GM21381 (cell line): Measurements from ENCODE around the gene SYNDIG1.

Experiments used
- ATAC-seq: cut with Tn5 transposase; IDR thresholded peaks from one replicate; pipeline ENCODE4 v1.9.1; 2021; ENCODE audit warnings: mild to moderate bottlenecking, moderate library complexity; ENCODE audit not compliant: unreplicated experiment

Gene SYNDIG1

DNA sequence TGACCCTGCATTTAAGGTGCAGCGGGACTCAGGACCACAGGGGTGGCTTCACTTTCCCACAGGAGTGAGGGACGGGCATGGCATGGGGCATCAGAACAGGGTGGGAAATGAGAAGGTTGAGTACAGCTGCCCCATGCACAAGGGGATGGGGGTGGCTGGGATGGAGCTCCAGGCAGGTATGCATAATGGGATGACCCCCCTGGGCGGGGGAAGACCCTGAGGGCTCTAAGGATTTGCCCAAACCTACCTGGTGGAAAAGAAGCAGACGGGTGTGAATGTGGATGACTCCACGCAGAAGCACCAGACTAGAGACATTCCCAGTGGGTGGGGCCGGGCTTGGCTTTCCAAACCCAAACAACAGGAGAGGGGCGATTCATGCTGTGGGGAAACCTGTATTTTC, 200.3 kb downstream of the SYNDIG1 start:
- ATAC-seq: no peak

DNA sequence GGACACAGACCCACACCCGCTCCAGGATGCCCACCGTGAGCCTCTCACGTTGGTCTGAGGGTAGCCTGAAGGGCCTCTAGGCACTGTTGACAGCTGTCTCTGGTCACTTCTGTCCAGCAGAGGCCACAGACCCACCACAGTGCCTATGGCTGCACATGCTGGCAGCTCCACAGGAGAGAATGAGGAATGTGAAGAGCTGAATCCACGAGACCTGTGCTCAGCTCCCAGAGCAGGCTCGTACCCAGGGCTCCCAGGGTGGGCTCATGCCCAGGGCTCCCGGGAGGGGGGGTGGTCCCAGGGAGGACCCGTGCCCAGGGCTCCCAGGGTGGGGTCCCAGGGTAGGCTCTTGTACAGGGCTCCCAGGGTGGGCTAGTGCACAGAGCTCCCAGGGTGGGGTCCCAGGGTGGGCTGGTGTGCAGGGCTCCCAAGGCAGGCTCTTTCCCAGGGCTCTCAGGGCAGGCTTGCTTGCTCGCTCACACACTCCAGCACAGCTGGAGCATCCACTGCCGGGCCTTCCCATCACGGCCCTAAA, 201.0 kb downstream of the SYNDIG1 start:
- no peak for ATAC-seq

DNA sequence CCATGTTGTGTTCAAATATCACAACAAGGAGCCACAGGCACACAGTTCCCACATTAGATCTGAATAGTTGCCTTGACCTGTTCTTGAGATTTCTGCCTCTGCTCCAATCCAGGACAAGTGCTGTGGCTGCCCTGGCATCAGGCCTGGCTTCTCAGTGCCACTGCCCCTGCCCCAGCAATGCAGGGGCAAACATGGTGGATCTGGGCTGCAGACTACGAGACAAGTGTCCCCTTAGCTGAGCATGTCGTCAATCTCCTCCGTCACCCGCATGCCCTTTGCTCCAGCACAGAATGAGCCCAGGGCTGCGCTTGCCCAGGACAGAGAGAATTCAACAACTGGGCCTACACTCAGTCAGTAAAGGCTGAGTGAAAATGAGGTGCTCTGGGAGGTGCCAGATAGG, 201.6 kb downstream of the SYNDIG1 start:
- ATAC-seq: no peak

DNA sequence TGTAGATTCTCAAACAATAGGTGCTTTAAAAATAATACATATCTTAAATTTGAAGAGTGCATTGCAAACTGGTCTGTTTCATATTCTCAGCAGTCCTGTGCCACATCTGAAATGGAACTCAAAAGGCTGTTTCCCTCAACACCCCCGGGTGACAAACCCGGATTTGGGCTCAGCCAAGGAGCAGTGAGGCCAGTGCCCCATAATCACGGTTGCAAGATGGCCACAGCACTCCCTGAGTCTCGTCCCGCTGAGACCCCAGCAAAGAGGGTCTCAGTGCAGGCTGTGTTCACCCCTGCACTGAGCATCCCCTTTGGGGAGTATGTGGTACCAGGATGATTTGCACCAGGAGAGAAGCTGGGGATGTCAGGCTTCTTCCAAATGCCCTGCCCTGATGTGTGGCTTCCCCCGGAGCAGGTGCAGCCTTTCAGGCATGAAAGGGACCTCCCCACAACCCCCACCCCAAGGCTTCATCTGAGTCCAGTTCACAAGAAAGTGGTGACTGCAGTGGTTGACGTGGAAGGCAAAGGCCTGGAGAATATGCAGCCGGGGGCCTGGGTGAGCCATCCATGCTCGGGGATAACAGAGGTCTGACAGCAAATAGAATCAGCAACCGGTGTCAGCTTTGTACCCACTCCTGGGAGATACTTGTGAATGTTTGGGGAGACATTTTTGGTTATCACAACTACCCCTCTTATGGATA, 202.9 kb downstream of the SYNDIG1 start:
- ATAC-seq: no peak

DNA sequence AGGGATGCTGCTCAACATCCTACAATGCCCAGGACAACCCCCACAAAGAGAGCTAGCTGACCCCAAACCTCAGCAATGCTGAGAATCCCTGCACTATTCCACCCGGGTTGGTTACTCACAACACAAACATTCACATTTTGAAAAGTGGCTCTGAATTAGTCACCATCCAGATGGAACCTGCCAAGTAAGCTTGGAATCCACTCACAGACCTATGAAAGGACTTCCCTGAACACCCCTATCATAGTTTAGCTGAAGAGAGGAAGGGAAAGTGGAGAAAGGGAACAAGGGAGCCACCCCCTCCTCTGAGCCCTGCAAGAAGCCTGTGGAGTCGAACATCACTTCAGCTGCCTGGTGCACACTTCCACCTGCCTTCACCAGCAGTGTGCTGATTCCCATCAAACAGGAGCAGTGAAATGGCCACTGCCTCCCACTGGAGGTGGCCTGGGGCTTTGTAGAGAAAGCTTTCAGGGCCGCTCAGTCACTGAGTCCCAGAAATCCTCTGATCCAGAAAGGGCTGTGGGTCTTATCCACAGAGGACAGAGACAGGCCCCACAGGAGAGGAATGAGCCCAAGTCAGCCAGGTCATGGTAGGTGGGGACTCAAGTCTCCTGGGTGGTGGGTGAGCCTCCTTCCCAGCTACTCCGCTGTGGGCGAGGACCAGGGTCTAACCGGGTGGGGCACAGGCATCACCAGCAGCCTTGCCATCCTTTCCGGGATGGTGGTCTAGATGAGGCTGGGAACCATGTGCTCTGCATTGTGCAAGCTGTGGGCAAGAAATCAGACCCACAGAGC, 203.7 kb downstream of the SYNDIG1 start:
- ATAC-seq: no peak

DNA sequence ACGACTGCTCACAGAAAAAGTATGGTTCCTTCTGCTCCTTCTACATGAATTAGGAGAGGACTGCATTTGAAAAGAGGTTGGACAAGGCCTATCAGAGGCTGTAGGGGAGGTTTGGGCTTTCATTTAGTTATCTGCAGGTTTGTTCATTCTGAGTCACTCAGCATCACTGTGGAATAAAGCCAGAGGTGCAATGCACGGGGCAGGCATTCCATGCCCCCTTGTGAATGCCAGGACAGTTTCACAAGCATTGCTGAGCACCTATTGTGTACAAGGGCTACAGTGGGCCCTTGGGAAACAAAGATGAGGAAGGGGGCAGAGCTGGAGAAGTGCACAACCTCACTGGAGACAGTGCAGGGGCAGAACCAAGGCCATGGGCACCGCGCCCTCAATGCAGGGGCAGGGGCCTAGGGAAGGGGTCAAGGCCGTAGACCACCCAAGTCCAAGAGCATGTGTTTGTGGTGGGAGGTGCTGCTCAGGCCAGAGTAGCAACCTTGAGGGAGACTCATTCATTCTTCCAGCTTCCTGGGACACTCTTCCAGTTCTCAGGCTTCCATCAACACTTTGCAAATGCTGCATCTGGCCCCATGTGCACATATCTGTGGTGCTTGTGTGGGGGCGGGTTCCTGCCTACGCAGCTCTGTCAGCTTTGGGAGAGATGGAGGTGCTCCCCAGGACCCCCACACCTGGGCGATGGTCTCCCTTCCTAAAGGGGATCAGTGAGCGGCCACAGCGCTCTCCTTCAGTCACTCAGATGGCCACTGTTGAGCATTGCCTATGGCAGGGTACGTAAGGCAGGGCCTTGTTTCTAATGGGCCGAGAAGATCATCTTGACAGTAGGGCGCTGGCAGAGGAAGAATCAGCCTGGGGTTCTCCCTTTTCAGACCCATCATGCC, 204.5 kb downstream of the SYNDIG1 start:
- ATAC-seq: no peak

DNA sequence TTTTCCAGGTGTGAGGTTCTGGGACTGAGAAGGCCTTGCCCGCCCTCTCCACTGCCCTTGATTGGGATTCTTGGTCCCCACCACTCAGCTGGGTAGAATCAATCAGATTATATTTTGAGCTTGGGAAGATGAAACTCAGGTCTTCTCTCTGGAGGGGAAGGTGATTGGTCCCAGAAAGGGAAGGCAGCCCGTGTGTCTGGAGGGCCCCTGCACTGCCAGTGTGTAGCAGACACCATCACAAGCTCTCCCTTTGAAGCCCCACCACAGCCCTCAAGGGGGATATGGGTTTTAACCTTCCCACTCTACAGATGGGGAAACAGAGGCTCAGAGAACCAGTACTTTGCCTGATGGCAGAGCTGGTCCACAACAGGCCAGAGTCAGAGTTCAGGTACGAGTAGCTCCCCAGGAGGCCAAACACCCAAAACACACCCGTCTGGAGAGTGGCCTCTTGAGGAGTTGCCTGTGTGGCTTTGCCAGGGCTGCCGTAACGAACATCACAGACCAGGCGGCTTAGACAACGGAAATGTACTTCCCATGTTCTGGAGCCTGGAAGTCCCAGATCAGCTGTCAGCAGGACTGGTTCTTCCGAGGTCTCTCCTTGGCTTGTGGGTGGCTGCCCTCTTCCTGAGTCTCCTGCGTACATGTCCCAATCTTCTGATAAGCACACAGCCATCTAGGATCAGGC, 205.6 kb downstream of the SYNDIG1 start:
- no peak for ATAC-seq

DNA sequence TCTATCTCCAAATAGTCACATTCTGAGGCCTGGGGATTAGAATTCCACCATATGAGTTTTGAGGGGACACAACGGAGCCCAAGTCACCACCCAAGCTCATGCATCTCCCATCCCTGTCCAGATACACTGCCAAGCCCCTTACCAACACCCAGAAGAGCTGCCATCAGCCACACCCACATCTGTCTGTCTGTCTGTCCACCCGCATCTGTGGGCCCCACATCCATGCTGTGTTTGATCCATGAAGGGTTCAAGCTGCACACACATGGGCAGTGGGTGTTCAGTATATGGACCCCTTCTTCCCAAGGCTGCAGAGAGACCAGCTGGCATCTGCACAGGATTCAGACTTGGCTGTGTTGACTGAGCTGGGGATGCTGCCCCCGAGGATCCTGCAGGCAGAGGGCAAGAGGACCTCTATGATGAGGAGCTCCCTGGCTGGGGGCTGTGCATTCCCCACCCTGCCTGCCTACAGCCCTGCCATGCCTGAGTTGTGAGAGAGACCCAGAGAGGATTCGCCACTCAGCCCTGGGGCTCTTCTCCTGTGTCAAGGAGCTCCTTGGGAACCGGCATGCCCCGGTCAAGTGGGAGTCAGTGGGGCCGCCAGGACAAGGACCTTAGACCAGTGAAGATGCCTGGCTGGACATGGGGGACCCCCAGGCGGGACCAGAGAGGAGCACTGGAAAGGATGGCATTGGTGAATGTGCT, 206.4 kb downstream of the SYNDIG1 start:
- ATAC-seq: no peak

DNA sequence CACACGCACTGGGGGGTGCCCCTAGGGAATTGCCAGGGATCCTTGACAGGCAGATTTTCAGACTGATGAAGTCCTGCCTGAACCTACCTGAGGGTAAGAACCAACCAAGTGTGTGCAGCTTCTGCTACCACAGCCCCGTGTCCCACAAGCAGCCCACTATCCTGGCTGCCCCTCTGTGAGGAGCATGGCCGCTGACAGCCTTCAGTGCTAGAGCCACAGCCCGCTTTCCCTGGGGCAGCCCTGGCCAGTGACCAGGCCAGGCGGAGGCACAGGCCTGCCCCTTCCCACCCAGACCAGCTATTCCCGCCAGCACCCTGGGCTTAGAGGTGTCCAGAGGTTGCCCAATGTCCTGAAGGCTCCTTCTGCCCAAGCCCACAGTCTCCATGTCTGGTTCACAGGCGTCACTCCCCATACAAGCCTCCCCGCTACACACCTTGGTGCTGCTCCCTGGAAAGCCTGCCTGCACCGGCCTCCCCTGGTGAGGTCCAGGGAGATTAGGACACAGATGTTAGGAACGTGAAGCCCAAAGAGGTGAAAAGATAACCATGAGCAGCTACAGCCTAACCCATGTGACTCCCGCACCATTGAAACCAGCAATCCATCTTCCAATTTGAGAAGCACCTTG, 207.0 kb downstream of the SYNDIG1 start:
- no peak for ATAC-seq

DNA sequence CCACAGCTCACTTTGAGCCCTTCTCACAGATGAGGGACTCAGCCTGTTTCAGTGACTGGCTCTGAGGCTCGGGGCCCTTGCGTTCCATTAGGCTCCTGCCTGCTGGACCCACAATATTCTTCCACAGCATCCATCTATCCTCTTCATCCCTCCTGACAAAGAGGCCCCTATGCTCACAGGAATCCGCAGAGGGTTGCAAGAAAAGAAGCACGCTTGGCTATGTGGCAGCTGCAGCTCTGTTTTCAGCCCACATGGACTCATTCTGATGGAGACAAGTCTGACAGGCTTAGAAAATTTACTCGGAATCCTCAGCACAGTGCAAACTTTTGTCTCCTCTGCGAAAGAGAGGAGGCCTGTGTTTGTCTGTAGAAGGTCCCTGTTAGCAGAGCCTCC, 207.5 kb downstream of the SYNDIG1 start:
- ATAC-seq: no peak

DNA sequence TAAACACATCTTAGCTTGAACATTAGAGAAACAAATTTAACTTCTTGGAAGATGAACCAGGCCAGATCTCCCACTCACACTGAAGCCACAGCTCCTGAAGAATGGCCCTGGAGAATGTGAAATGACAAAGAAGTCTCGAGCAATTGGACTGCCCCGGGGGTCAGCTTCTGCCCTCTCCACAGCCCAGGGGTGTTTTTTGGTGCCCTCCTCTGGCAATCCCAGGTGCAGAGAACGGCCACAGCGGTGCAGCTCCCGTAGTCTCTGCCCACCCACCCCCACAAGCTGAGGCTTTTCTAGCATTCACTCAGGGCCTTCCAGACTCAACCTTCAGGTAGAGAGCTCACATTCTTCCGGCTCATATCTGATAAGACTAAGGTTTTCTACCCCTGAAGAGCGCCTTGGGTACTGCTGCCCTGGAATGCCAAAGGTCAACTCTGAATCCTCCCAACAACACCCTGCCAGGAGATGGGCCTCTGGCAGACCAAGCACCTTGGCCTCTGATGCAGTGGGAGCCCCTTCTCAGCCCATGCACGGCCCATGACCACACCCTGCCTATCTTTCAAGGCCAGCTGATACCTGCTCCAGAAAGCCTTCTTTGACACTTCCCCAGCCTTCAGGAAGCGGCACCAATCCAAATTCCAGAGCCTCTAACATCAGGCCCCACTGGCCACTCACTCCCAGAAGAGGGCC, 208.3 kb downstream of the SYNDIG1 start:
- no peak for ATAC-seq

DNA sequence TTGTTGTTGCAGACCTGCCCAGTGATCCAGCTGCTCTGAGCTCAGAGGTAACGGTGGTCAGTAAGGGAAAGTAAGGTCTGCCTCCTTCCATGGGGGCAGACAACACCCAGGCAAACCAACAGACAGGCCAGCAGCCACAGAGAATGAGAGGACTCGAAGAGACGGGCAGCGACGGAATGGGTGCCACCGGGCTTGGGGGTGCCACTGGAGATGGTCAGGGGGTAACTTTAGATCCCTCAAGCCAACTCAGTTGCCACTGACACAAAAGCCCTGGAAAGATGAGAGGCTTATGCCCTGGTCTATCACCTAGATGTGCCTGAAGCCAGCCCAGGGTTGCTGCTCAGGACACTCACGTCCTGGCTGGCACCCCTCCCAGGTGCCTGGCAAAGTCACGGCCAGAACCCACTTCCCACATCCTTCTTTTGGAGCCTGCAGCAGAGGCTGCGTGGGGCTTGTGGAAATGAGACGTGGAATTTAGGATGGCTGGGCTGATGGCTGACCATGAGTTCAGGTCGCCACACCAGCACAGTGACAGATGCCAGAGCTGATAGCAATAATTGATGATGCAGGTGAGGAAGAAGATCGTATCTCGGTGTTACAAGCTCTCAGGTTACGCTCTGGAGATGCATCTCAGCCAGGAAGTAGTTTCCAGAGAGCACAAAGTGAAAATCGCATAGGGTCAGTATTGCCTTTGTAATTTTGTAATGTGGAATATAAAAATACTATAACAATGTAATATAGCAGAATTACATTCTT, 209.1 kb downstream of the SYNDIG1 start:
- ATAC-seq: no peak

DNA sequence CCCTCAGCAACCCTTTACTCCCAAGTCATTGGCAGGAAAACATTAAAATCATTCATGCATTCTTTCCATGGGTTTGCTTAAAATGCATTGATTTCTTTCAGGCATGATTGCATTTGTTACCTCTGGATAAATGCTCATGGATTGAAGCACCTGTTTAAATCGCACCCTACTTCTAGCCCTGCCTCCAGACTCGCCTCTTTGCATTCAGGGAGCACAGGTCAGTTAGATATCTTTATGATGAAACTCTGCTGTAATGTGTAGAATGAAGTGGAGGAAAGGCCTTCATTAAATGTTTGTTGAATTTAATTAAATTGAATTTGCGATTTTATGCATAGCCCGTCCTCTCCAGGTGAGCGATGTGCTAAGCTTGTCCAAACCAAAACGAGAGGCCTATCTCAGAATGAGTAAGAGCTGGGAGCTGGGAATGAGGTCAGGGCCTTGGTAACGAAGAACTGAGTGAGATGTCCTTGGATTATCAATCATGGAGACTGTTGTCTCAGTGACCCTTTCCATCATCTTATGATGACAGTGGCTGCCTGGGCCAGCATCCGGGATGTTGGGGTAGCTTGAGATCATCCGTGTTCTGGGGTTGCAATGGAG, 210.1 kb downstream of the SYNDIG1 start:
- ATAC-seq: no peak

DNA sequence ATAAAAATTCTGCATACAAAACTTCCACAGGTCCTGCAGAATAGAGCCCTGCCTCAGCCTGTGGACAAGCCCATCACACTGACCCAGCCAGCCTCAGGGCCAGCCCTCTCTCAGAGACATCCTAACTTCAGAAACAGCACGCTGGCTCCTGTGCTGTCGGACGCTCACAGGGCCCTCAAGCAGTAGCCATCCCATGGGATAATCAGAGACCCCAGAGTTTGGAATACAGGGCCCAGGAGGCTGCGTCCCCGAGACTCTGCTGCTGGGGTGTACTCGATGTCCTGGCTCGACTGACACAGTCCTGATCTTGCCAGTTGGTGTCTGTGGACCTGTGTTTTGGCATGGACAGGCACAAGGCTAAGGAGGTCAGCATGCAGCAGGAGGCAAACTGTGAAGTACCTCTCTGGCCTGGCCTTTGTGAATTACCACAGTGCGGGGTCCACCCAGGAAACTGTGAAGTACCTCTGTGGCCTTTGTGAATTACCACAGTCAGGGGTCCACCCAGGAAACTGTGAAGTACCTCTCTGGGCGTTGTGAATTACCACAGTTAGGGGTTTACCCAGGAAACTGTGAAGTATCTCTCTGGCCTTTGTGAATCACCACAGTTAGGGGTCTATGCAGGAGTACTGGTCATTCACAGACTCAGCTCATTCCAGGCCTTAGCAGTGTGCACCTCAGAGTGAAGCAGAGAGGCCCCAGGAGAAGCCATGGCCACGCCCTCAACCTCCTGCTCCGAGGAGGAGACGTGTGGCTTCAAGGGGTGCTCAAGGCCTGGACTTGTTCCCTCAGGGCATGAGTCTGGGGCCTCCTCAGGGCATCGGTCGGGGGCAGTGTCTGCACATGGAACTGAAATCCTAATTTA, 212.4 kb downstream of the SYNDIG1 start:
- ATAC-seq: no peak

DNA sequence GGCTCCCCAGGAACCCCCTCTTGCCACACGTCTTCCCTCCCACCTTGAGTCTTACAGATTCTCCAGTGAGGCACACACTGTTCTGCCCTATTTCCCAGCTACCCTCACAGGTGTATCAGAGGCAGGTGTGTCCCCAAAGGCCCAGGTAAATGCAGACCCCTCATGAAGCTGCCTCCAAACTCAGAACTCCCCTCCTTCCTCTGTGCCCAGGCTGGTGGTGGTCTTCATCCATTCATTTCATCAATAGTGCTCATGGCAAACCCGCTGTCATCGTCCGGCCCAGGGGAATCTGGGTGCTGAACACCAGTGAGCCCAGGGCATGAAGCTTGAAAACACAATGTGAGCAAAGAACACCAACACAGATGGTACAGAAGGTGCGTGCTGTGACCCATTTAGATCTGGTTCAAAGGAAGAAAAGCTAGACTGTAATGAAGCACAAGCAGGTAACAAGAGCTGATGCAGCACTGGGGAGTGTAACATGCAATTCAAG, 213.1 kb downstream of the SYNDIG1 start:
- ATAC-seq: no peak

DNA sequence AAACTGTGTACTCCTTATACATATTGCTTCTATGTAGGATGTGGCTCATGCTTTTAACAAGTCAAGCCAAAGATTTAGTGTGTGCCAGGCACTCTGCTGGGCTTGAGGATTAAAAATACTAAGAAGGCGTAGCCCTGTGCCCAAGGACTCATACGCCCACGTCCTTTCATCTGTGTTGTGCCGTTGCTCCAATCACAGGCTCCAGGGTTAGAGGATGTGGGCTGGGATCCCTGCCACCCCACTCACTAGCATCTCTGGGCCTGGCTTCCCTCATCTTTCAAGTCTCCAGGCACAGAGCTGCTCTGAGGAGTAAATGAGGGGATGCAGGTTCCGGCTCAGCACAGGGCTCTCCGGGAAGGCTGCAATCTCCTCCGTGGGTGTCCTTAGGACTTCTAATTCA, 214.2 kb downstream of the SYNDIG1 start:
- no peak for ATAC-seq

DNA sequence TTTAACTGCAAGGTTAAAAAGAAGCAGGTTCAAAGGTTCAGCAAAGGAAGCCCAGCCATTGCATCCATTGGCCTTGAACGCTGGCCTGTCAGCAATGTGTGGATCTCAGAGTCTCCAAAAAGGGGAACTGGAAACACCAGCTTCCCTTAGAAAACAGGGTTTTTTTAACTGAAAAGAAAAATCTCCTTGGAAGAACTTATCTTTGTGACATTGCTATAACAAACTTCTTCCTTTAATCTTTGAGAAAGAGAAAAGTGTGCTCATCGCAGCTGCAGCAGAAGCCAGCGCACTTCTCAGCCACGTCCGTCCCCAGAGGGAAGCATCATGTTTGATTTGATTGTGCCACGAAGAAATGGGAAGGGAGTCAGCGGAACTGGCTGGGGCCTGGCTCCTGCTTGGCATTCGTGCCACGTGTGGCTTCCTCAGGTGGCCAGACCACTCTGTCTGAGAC, 215.0 kb downstream of the SYNDIG1 start:
- ATAC-seq: no peak
